Left lung (tissue), 10 donors: Measurements from ENCODE around the gene CSTPP1. TPM values are rescaled to one million over a fixed set of nuclear protein-coding genes. Genes with fewer than 3 reads are reported as not detected.
"Not testable (repeated sequence)": the region's sequence is repeated elsewhere in the genome, so short reads cannot be mapped to it uniquely, and the experiment has no call there.

ENCODE experiments used
- ATAC-seq: fragments of 200-7000 bp; cut with Tn5 transposase; one replicate; pipeline ENCODE4 v1.9.1; 2020; ENCODE audit warnings: moderate library complexity
- DNase-seq, 4 donors: peaks; one replicate each; pipeline ENCODE4 v3.0.0-alpha.2; 2013 to 2020
- H3K27ac ChIP-seq, 2 donors: fragments of 200-600 bp; sonication (generic) in 1 of 2; one replicate each; pipeline versions ENCODE4 v1.5.0 to v1.8.0; 2020 to 2021
- H3K27me3 ChIP-seq, 2 donors: fragments of 200-600 bp; sonication (generic) in 1 of 2; one replicate each; pipeline versions ENCODE4 v1.5.0 to v1.8.0; 2020 to 2021
- H3K36me3 ChIP-seq, 2 donors: fragments of 200-600 bp; sonication (generic) in 1 of 2; one replicate each; pipeline versions ENCODE4 v1.5.0 to v1.8.0; 2020 to 2021
- H3K4me1 ChIP-seq, 2 donors: fragments of 200-600 bp; one replicate each; pipeline ENCODE4 v1.8.0; 2021
- H3K4me3 ChIP-seq, 2 donors: fragments of 200-600 bp; sonication (generic) in 1 of 2; one replicate each; pipeline versions ENCODE4 v1.5.0 to v1.8.0; 2020 to 2021; ENCODE audit warnings: mild to moderate bottlenecking in 1 of 2
- H3K9me3 ChIP-seq, 2 donors: fragments of 200-600 bp; sonication (generic) in 1 of 2; one replicate each; pipeline versions ENCODE4 v1.5.0 to v1.8.0; 2020 to 2021
- CTCF ChIP-seq, 2 donors: fragments of 200-600 bp; sonication (generic) in 1 of 2; IDR thresholded peaks; one replicate each; pipeline versions ENCODE4 v1.5.0 to v1.8.0; 2021; ENCODE audit warnings: antibody characterized with exemption in 2 of 2
- intact Hi-C, 2 donors: fragments of 100-400 bp; cut with DNase I; formaldehyde crosslinking; loops; one replicate each; pipeline versions ENCODE4 v1.11.2 to v1.14.2; 2022
- microRNA-seq, 2 donors: library from miRNA; unstranded; fragments of <30 nt; microRNA quantifications; one replicate each; pipeline ENCODE4, GENCODE V29; 2019
- polyA plus RNA-seq, 6 donors: library from polyadenylated mRNA; unstranded; fragments of 120-200 nt; gene quantifications; one replicate each; pipeline ENCODE4 v1.2.1, GENCODE V29; 2013; ENCODE audit not compliant: insufficient read length in 6 of 6
- total RNA-seq, 2 donors: library from RNA; stranded (reverse); fragmentation: NEBNext Ultra II Directional; extraction: Animal tissue kit (Norgen Biotek cat#: 25700); gene quantifications; one replicate each; pipeline ENCODE4 v1.2.1, GENCODE V29; 2021
- donor health status: DM: no; HTN: yes; CAD: no.
- donor health status: DM: no; HTN: no; CAD: no.

Gene CSTPP1
- total and polyA plus RNA-seq, 8 donors, result 28.7 to 56.0 (median 51.4) TPM

- H3K9me3 ChIP-seq, result no peaks in the 10 kb centered on the region
- DNase-seq (no peak), ATAC-seq (no peak)
- intact Hi-C loops, result no loop called here
- H3K4me1 ChIP-seq, result no peaks in the 10 kb centered on the region
- no peak overlapping the region for H3K27ac ChIP-seq
- H3K27me3 ChIP-seq, result no peaks in the 10 kb centered on the region
- no peaks in the 10 kb centered on the region for H3K36me3 ChIP-seq
- no peak overlapping the region for H3K4me3 ChIP-seq
- TF ChIP-seq CTCF (IDR thresholded peaks at IDR 0.05), result no peak
Observed at GRCh38 chr11:47202576-47202975, 266.0 kb downstream of the CSTPP1 start.

GRCh38 chr11:47204637-47204989 lies 268.1 kb downstream of the CSTPP1 start:
- Histone ChIP-seq H3K27me3 (no peaks in the 10 kb centered on the region), H3K4me3 (no peak overlapping the region), H3K9me3 (no peaks in the 10 kb centered on the region), H3K27ac (no peak overlapping the region), H3K4me1 (no peaks in the 10 kb centered on the region), H3K36me3 (no peaks in the 10 kb centered on the region)
- no peak for TF ChIP-seq CTCF (IDR thresholded peaks at IDR 0.05)
- intact Hi-C loops, result no loop called here
- ATAC-seq (no peak), DNase-seq (no peak)

- ATAC-seq, H3K4me1 ChIP-seq, DNase-seq, intact Hi-C loops, H3K4me3 ChIP-seq, H3K27ac ChIP-seq, H3K36me3 ChIP-seq, H3K27me3 ChIP-seq, H3K9me3 ChIP-seq: not testable (repeated sequence)
Observed at GRCh38 chr11:47206577-47206976, 270.0 kb downstream of the CSTPP1 start.

- TF ChIP-seq CTCF (IDR thresholded peaks at IDR 0.05), result no peak
- no peaks in the 10 kb centered on the region for H3K4me1 ChIP-seq
- DNase-seq, result no peak
- intact Hi-C loops, result no loop called here
- no peaks in the 10 kb centered on the region for H3K27me3 ChIP-seq
- ATAC-seq, result no peak
- no peak overlapping the region for H3K4me3 ChIP-seq
- H3K27ac ChIP-seq, result no peak overlapping the region
- no peaks in the 10 kb centered on the region for H3K36me3 ChIP-seq
- H3K9me3 ChIP-seq, result no peaks in the 10 kb centered on the region
Observed at GRCh38 chr11:47207459-47207858, 270.9 kb downstream of the CSTPP1 start.

GRCh38 chr11:47208008-47208552 lies 271.5 kb downstream of the CSTPP1 start:
- H3K4me3 ChIP-seq, H3K4me1 ChIP-seq, intact Hi-C loops, H3K27ac ChIP-seq, H3K9me3 ChIP-seq, DNase-seq, H3K36me3 ChIP-seq, ATAC-seq, H3K27me3 ChIP-seq: not testable (repeated sequence)

- Histone ChIP-seq H3K4me3 (no peak overlapping the region), H3K36me3 (no peaks in the 10 kb centered on the region), H3K27ac (no peak overlapping the region), H3K4me1 (peaks cover 0 to under 1% of the 10 kb centered on the region in 2 donors), H3K9me3 (no peaks in the 10 kb centered on the region), H3K27me3 (no peaks in the 10 kb centered on the region)
- ATAC-seq (no peak), DNase-seq (no peak)
- no peak for TF ChIP-seq CTCF (IDR thresholded peaks at IDR 0.05)
- intact Hi-C loops, result no loop called here
Observed at GRCh38 chr11:47208628-47209027, 272.1 kb downstream of the CSTPP1 start.

Small RNA genes lying within 50 kb of the gene (microRNA-seq; reads per million reads assigned to microRNA genes)
- gene MIR6745, result 0 to 0.14 reads per million in 2 donors

Other genes with a start within 250 kb of the CSTPP1 start
- gene ARHGAP1, start 236.1 kb upstream of the CSTPP1 start, total RNA-seq, result 10 to 100 TPM; 81.8 to 90.3 TPM
- 10 to 100 TPM; 59.9 to 72.9 (median 66.3) TPM for gene ARHGAP1, start 236.1 kb upstream of the CSTPP1 start, polyA plus RNA-seq
- gene ZNF408, start 235.7 kb upstream of the CSTPP1 start, total RNA-seq, result 1 to 10 TPM; 5.8 to 8.6 TPM
- 10 to 100 TPM in 4 of 6 donors, 1 to 10 TPM in 2; 9.4 to 11.6 (median 10.7) TPM for gene ZNF408, start 235.7 kb upstream of the CSTPP1 start, polyA plus RNA-seq
- gene F2, start 217.5 kb upstream of the CSTPP1 start, total RNA-seq, result not detected
- gene F2, start 217.5 kb upstream of the CSTPP1 start, polyA plus RNA-seq, result under 1 TPM in 3 of 6 donors, not detected in 3; 0.17 to 0.56 (median 0.42) TPM
- gene CKAP5, start 90.5 kb upstream of the CSTPP1 start, total RNA-seq, result 10 to 100 TPM; 58.8 to 84.1 TPM
- 100 to 1,000 TPM in 2 of 6 donors, 10 to 100 TPM in 4; 77.2 to 130 (median 92.7) TPM for gene CKAP5, start 90.5 kb upstream of the CSTPP1 start, polyA plus RNA-seq
- gene LRP4, start 18.2 kb upstream of the CSTPP1 start, total RNA-seq, result 1 to 10 TPM; 4.9 to 5.0 TPM
- 10 to 100 TPM; 25.2 to 30.8 (median 26.8) TPM for gene LRP4, start 18.2 kb upstream of the CSTPP1 start, polyA plus RNA-seq
- gene ARFGAP2, start 240.1 kb downstream of the CSTPP1 start, total RNA-seq, result 10 to 100 TPM; 79.1 to 86.3 TPM
- gene ARFGAP2, start 240.1 kb downstream of the CSTPP1 start, polyA plus RNA-seq, result 100 to 1,000 TPM in 1 of 6 donors, 10 to 100 TPM in 5; 86.3 to 103 (median 94.6) TPM
- 10 to 100 TPM; 32.9 to 44.2 TPM for gene PACSIN3, start 249.7 kb downstream of the CSTPP1 start, total RNA-seq
- 10 to 100 TPM; 41.1 to 63.1 (median 50.6) TPM for gene PACSIN3, start 249.7 kb downstream of the CSTPP1 start, polyA plus RNA-seq